GM12872 (cell line): Measurements from ENCODE around the gene EPHB1.

Experiments used
- TF ChIP-seq, protein P1 (sequence below): IDR thresholded peaks from 3 replicates; pipeline ENCODE4 v1.5.1; 2011; ENCODE audit warnings: low read depth, mild to moderate bottlenecking, low read length, moderate library complexity; ENCODE audit not compliant: insufficient read depth

EPHB1 gene

GRCh38 chr3:135217730-135218129, 422.7 kb downstream of the EPHB1 start:
- TF ChIP-seq, protein P1, sequence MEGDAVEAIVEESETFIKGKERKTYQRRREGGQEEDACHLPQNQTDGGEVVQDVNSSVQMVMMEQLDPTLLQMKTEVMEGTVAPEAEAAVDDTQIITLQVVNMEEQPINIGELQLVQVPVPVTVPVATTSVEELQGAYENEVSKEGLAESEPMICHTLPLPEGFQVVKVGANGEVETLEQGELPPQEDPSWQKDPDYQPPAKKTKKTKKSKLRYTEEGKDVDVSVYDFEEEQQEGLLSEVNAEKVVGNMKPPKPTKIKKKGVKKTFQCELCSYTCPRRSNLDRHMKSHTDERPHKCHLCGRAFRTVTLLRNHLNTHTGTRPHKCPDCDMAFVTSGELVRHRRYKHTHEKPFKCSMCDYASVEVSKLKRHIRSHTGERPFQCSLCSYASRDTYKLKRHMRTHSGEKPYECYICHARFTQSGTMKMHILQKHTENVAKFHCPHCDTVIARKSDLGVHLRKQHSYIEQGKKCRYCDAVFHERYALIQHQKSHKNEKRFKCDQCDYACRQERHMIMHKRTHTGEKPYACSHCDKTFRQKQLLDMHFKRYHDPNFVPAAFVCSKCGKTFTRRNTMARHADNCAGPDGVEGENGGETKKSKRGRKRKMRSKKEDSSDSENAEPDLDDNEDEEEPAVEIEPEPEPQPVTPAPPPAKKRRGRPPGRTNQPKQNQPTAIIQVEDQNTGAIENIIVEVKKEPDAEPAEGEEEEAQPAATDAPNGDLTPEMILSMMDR: no peak

- TF ChIP-seq, protein P1: no peak
These were observed 423.2 kb downstream of the EPHB1 start for GRCh38 chr3:135218304-135218703.

DNA sequence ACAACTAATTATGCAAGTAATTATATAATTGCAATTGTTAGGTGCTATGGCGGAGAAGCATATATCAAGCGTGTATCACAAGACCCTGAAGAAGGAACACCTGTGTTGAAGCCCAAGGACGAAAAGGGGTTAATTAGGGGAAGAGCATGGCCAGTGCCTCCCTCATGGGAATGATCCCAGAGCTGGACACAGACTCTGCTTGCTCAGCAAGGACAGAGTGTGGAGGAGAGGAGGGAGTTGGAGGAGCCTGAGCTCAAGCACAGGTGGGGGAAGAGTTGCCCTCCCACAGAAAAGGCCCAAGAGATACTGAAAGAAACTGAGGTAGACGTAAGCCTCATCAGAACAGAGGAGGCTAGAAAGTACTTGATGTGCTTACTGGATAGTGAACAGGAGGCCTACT, 423.7 kb downstream of the EPHB1 start:
- TF ChIP-seq, protein P1: no peak

GRCh38 chr3:135224815-135225362, 429.8 kb downstream of the EPHB1 start:
- TF ChIP-seq, protein P1: no peak

DNA sequence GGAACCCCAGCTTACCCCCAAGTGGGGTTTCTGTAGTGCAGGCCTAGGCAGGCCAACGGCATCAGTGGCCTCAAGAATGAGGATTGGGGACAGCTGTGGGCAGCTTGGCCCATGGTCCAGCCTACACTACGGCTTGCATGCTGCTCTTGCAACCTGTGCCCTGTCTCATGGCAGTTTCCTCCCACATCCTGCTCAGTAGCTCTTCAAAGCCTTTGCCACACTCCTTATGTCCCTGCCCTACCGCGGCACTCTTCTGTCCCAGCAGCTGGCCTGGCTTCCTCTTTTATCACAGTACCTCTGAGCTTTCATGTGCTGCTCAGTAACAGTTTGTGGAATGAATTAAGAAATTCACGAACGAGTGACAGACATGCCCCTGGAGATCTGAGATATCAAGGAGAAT, 431.0 kb downstream of the EPHB1 start:
- TF ChIP-seq, protein P1: no peak

GRCh38 chr3:135228201-135228600, 433.1 kb downstream of the EPHB1 start:
- TF ChIP-seq, protein P1: no peak

- TF ChIP-seq, protein P1: no peak
These were observed 434.0 kb downstream of the EPHB1 start for GRCh38 chr3:135229018-135229495.
